NK-92 (cell line): Measurements from ENCODE around the gene TEX47.

ENCODE experiments used
- DNase-seq: peaks from one replicate; lab custom pipeline; 2025; ENCODE audit not compliant: unreplicated experiment; lab: John Stamatoyannopoulos, UW

TEX47 gene

DNA sequence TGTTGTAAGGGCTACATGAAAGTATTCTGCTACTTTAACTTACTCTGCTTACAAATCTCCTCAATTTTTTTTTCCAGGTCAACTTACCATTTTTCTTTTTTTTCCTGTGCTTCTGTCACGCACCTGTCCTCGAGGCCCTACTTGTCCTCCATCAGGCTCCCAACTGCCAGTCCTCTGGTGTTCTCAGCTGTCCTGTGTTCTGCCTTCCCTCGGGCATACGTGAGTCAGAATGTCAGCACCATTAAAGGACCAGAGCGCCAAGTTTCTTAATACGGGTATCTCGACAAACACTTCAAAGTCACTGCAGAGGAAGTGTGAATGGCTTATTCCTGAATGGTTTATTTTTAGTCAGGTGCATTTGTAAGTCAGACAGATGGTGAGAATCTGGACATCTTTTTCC lies at the start of gene TEX47:
TEX47 (minus strand) TSS at position 185 of the 400 bp plus-strand sequence. CDS start 795 bp downstream, outside the sequence.
- DNase-seq = no peak

DNA sequence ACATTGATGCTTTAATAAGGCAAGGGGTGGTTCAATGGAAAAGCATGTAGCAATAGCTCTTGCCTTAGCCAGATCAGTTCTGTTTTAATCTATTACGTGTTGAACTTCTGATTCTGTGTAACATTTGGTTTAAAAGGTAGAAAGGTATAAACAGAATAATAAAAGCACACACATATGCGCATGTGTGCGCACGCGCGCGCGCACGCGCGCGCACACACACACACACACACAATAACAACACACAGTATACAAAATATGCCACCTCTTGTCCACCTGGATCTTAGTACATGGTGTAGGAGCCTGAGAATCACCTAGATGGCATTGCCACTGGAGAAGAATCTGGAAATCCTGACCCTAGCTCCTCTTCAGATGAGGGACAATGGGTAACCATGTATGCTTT lies 49.6 kb upstream of the TEX47 start:
- no peak for DNase-seq

DNA sequence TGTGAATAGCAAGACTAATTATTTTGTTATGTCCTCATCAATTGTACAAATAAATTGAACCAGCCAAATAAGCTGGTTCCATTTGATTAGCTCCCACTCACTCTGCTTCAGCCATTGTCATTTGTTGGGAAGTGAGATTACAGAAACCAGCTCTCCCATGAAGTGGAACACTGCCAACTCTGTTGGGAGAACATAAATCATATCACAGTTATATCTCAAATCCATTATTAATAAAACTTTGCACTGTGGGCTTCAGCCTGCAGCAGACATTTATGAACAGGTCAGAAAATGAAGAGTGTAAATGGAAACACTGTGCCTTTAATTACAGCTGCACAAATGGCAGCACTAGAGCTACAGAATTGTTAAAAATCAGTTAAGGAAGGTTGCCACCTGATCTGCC lies 46.7 kb upstream of the TEX47 start:
- DNase-seq = no peak

DNA sequence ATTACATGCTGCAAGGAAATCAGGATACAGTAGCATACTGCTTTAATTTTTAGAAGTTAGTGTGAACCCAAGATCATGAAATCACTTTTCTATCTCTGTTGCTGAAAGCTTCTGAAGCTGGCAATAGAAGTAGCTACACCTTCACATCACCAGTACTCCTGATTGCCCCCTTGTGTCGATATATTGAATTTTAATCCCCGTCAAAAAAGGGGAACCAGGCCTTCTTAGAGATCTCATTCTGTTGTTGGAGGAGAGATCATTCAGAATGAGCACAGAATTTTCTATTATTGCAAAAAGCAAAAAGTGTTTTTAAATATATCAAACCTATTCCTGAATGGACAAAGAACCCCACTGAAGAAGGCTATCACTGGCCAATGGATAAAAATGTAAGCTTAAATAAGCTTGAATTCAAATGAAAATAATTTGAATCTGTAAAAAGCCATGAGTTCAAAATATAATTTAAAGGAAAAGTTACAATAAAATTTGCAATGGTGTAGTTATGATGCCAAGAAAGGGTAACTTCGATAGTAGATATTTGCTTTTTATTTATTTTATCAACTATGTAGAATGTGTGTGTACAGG lies 39.7 kb upstream of the TEX47 start:
- no peak for DNase-seq

DNA sequence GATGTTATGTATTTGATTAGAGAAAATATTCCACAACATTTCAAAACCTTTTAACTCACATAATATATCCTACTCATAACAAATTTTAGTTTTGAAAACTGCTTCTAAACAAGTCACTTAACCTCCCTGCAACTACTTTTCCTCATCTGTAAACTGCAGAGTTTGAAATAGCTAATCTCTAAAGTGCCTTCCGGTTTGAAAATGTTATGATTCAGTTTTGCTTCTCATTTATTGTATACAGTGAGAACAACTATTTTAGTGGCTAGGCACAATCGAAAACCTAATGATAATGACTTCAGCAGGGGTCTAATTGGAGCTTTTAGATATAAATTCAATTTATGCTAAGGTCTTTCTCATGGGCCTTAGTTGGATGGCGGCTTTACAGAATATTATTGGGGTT lies 30.7 kb upstream of the TEX47 start:
- no peak for DNase-seq

DNA sequence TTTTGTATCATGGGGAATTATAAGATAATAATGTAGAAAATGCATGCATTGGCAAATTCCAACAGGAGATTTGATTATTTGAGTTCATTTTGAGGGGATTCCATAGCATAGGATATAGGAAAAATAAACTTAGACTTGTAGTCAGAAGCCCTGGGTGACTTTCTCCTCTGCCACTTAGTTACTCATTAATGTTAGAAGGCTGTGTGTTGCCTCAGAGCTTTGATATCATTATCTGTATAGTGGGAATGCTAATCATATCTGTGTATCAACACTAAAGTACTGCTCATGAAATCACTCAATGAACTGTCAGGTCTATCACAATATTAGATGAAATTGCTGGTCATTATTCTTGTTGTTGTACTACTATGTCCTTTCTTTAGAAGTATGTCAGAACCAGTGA lies 23.0 kb upstream of the TEX47 start:
- no peak for DNase-seq

DNA sequence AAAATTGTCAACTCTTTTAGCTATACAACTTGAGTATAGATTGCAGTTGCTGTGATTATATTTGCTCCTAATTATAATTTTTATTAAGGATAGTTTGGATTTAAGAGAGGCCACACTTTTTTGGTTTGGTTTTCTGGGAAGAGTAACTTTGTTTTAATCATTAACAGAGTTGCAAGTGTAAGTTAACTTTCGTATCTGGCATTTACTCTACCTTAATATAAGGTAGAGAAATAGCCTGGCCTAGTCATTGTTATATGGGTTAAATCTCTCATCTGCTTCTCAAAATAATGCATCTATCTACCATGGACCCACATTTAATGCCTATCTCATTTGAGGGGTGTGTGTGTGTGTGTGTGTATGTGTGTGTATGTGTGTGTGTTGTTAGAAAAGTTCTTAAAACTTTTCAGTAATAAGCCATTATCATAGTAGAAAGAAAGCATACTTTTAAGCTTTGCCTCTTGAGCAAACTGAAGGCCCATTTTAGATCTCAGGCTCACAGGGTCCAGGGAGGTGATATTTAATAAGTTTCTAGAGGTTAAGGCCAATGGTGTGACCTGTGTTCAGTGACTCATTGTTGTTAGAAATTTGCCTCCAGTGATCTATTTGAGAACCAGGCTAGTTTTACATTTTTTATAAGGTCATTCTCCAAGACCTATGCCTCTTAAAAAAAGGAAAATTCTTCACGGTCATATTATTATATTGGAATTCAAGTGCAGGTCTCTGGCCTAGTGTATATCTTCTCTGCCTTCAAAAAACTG lies 10.9 kb upstream of the TEX47 start:
- DNase-seq = no peak

DNA sequence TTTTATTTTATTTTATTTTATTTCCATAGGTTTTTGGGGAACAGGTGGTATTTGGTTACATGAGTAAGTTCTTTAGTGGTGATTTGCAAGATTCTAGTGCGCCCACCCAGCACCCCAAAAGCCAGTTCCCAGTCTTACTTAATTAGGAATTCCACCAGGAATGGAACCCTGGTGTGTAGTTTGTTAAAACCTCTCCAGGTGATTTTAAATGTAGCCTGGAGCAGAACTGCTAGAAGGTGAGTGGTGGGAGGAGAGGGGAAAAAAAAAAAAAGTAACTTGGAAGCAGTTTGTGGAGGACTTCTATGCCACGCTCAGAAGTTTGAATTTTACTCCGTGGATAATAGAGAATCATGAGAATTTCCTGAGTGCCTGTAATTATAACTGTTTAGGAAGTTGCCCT lies 5.5 kb upstream of the TEX47 start:
- no peak for DNase-seq

DNA sequence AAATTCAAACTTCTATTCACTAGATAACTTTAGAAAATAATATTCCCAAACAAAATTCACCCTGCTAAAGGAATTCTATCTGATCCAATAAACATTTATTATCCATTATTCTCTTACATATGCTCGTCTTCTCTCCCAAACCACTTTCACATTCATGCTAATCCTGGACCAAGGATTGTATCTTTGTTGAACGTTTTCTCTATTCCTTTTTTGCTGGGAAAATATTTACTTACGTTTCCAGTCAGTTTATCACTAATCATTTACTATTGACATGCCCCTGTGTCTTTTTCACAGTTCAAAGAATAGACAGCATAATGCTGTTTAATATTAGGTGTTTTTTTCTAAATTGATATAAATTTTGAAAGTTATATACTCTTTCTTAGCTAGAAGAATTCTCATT lies 3.2 kb downstream of the TEX47 start:
- DNase-seq = no peak

DNA sequence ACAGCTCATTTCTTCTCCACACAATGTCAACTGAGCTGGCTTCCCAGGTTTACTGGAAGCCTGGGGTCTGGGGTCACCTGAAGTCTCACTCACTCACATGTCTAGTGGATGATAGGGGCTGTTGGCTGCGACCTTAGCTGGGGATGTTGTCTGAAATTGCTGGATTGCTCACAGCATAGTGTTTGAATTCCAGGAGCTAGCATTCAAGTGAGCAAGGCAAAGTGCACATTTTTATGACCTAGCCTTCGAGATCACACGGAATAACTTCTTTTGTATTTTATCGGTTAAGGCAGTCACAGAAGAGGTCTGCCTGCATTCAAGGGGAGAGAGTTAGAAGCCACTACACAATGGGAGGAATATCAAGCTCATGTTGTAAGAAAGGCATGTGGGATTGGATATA lies 3.6 kb downstream of the TEX47 start:
- no peak for DNase-seq

DNA sequence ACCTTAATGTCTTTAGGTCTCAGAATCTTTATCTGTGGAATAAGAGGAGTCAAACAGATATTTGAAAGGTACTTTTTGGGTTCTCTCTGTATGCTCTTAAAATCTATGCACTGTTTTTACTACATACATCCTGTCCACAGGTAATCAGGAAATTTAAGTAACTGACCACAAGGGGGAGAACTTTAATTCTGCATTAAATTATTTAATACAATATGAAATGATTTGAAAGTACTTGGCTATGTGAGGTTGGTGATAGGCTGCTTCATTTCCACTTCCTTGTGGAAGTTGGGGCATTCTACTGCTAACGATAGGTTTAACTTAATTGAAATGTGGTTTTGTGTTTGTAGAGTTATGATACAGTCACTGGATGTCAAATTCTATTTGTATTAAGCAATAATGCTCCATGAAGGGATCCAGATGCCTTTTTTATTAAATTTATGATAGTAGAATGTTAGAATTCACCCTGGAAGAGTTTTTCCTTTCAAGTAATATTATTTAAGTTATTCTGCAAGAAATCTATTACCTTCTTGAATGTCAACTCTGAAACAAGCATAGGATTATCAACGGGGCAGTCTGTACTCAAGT lies 6.0 kb downstream of the TEX47 start:
- no peak for DNase-seq

DNA sequence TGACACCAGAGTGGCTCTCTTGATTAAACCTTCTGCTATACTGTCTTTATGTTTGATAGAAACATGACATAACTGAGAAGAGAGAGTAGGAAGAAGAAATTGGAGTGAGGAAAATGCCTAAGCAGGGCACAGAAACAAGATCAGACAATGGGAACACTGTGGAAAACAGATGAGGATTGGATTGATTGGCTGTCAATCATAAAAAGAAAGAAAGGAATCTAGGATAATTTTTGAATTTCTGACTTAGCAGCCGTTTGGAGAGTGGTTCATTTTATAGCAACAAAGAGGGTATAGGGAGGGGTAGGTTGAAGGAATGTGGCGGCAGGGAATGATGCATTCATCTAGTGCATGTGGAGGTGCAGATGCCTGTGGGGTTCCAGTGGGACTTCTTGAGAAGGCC lies 7.8 kb downstream of the TEX47 start:
- no peak for DNase-seq

DNA sequence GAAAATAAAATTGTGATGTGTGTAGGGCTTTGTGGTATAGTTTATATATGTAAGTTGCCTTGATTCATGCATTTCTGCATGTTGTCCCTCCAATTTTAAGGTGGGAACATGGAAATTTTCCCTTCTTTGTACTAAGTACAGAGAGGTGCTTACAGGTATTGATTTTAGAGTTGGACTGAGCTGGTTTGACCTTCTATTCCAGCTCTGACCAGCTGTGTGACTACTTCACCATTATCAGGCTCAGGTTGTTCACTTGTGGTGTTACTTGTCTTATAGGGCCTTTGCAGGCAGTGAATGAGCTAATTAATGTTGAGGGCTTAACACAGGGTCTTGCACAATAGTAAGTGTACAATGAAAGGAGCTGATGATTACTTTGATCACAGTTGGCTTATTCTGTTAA lies 19.7 kb downstream of the TEX47 start:
- no peak for DNase-seq

DNA sequence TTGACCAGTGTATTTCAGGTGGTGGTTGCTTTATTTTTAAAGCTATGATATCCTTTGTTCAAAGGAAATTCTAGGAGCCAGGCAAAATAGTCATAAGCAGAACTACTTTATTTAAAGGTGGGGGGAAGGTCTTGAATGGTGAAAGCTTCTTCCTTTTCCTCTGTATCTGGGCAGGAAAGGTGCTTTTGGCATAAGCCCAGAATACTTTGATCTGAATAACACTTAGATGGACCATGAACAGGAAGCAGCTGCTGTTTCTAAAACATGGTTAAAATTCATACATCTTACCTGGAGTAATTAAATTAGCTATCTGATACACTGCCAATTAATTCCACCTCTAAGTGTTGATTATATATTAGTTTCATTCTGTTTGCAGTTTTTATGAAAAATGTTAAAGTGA lies 22.8 kb downstream of the TEX47 start:
- DNase-seq = no peak

DNA sequence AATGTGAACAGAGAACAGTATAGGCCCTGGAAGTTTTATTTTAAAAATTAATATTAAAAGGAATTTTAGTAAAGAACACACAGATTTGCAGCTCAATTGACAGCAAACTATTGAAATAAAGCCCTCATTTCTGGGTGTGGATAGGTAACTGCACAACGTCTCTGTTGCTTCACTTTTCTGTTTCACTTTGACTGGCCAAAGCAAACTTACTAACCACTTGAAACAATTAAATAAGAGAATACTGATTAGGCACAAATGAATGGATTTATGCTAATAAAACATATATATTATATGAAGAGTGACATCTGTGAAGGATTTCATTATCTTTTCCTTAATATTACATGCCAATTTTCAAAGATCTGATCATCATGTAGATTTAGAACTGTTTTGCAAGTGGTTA lies 24.1 kb downstream of the TEX47 start:
- no peak for DNase-seq

DNA sequence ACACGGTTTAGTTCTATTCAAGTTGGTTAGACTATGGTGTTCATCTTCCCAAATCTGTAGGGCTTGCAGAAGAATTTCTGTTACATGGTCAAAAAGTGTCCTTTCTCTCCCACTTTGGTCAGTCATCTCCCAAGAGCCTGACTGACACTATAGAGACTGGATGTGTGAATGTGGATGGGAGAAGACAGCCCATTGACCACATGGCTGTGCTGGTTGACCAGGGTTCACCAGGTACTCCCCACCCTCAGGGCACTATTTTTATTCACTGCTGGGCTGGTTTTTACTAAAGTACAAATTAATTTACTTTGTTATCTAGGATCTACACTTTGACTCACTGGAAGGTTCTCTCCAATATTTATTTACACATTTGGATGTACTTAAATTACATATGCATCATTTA lies 33.8 kb downstream of the TEX47 start:
- no peak for DNase-seq

DNA sequence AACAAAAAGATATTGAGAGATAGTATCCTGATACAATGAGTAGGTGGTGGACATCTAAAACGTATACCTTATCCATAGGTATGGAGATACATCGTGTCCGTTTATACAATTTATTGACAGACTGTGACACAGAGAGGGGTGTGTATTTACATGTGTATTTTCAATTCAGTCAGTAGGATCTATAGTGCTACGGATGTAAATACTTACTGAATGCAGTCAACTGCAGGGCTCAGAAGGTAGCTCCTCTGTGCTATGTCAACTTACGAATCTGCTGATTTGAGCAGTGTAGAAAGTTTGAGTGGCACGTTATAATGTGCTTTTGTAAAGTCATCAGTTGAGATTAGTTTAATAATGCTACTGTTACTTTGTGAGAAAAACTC lies 35.4 kb downstream of the TEX47 start:
- no peak for DNase-seq

DNA sequence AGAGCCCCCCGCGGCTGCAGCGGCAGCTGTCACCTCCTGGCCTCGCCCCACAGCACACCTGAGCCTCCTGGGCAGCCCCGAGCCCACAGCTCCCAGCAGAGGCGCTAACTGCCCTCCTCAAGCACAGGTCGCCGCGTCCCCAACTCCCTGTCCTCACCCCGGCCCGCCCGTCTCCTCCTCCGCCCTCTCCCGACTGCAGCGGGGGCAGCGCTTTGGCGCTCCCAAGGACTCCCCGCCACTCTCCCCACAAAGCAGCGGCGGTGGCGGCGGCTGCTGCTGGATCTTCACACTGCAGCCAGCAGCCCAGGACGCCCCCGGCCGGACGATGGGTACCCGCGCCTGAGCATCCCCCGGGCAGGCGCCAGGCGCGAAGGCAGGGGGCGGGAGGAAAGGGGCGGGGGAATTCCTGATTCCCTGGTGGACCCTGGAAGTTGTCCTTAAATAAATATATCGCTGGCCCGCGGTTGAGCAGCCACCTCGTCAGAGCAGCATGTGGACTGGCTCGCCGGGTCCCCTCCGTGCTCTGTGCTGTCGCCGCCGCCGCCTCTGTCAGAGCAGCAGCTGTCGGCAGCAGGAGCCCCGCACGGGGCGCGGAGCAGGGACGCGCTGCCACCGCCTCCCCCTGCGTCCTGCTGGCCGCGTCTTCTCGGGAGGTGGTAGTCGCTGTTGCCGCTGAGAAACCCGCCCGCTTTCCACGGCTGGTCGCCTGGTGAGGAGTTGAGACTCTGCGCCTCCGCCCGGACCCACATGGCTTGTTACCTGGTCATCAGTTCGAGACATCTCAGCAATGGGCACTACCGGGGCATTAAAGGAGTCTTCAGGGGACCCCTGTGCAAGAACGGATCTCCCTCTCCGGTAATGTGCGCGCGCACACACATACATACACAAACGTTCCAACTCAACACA lies 36.1 kb downstream of the TEX47 start, which contains the start of gene ZNF804B:
ZNF804B (plus strand) TSS at position 471 of the 906 bp plus-strand sequence; CDS start at position 748, 277 bp downstream.
- no peak for DNase-seq

DNA sequence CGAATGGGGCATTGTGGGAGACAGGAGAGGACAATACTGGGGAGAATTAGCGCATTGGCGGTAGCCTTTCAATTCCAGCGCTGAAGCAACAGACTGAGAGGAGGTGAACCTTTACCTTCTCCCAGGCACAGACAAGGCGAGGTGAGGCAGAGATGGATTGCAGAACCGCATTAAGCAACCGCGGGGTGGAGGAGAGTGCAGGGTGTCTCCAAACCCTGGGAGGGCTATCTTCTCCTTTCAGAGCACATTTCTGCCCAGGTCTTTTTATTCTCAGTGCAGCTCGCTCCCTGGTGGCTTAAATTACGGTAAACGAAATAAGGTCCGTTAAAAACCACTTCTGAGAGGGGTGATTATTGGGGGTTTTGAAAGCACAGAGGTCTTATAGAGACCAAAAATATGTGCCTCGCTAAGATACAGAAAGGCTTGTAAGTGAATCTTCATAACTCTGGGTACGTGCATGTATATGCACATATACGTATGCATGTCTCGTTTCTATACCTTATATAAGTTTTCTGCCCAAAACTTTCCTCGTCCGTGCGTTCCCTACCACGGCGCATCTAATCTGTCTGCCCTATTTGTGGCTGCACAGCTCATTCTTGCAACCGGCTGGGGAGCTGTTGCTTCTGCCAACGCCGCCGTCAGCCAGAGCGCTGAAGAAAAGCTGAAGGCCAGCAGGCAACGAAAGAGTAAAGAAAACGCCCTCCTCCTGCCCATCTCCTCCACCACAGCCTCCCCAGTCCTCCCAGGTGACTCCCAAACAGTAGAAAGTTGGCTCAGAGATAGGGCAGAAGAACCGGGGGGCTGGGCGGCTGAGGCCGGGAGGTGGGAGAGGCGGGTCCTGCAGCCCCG lies 36.9 kb downstream of the TEX47 start:
- no peak for DNase-seq

DNA sequence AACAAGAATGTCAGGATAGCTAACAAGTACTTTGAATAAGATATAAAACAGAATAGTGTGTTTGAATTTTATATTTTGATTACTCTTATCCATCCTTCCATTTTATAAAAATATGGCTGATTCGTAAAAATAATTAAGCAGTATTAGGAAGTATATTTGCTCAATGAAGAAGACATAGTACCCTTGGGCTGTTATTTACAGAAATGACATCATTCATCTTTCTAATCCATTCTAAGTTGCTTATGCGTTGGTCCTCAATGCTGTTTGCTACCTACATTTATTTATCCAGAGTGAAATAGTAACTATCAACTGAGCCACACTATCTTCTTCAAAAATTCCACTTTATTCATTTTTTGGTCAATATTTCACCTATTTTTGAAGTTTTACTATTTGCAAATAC lies 38.2 kb downstream of the TEX47 start:
- no peak for DNase-seq

DNA sequence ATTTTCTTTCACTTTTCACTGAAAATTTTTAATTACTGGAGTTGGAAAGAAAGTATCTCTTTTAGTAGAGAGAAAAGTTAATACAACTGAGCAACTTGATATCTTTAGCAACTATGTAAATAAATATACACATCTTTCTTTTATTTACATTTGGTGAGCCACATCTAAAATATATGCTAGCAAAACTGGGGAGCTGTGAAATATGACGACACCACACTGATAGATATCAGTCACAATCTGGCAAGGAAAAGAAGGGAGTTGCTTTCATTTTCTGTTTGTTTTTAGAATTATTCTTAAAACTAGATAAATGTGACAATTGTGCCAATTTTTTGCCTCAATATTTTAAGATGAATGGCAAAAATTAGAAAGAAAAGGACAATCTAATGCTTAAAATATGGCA lies 38.7 kb downstream of the TEX47 start:
- no peak for DNase-seq
